NCI-H128 (cell line): Measurements from ENCODE around the gene ARHGEF25.
A peak's percentile ranks its signal among the peaks of the same experiment; 100 is the strongest.
"Not testable (repeated sequence)": the region's sequence is repeated elsewhere in the genome, so short reads cannot be mapped to it uniquely, and the experiment has no call there.

Experiments used
- DNase-seq: peaks from one replicate; lab custom pipeline; 2025; ENCODE audit not compliant: unreplicated experiment; lab: John Stamatoyannopoulos, UW

ARHGEF25 gene

GRCh38 chr12:57611108-57611826, at the start of gene ARHGEF25:
TSS of gene ARHGEF25 (plus strand) at chr12:57611435. CDS start at chr12:57611895, 460 bp downstream.
- DNase-seq: no peak

GRCh38 chr12:57563358-57563757, 47.9 kb upstream of the ARHGEF25 start:
- DNase-seq: no peak

DNA sequence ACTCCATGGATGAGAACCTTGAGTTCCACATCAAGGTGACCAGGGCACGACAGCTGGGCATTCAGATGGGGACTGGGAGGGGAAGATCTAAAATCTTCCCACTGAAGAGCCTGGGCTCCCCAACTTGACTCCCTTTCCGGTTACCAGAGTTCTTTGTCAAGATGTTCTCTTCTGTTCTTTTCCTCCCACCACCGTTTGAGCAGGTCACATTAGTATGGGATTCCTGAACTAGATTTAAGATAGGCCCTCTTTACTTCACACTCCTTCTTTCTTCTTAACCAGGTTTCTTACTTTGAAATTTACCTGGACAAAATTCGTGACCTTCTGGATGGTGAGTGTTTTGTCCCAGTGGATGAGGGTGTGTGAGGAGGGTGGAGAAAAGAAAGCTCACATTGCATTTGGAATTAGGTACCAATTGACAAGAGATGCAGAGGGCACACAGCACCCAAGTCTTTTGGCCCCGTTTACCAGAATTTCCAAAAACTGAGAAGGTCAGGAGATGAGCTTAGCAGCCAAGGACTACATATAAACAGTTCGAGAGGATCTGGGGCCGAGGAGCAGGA, 47.0 kb upstream of the ARHGEF25 start:
- DNase-seq: no peak

DNA sequence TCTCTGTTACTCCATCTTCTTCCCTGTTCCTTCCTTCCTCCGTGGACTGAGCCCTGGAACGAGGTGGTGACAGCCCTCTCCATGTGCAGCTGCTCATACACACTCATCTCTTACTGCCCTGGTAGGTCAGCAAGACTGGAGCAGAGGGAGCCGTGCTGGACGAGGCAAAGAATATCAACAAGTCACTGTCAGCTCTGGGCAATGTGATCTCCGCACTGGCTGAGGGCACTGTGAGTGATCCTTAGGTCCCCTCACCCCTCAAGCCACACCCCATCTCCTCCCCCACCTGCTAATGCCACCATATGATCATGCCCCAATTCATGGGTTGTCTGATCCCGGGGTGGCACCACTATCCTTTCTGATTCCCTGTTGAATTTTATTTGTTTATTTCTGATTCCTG, 42.4 kb upstream of the ARHGEF25 start:
- DNase-seq: no peak

DNA sequence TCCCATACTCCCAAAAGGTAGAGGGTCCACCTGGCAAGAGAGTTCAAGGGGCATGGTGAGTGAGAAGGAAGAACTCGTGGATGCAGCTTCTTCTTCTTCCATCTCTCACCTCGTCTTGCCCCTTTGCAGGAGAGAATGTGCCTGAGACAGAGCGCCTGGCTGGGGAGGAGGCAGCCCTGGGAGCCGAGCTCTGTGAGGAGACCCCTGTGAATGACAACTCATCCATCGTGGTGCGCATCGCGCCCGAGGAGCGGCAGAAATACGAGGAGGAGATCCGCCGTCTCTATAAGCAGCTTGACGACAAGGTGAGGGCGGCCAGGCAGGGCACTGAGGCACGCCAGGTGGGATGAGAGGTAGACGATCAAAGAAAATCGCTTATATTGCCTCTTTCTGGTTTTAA, 41.4 kb upstream of the ARHGEF25 start:
- no peak for DNase-seq

DNA sequence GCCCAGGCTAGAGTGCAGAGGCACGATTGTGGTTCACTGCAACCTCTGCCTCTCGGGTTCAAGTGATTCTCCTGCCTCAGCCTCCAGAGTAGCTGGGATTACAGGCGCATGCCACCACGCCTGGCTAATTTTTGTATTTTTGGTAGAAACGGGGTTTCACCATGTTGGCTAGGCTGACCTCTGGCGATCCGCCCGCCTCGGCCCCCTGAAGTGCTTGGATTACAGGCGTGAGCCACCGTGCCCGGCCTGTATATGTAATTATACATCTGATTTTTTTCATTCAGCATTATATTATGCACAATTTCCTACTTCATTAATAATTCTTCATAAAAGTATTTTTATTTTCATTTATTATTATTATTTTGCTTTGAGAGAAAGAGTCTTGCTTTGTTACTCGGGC, 40.8 kb upstream of the ARHGEF25 start:
- not testable (repeated sequence) for DNase-seq

- no peak for DNase-seq
Measured at GRCh38 chr12:57571926-57572762, 39.1 kb upstream of the ARHGEF25 start.

DNA sequence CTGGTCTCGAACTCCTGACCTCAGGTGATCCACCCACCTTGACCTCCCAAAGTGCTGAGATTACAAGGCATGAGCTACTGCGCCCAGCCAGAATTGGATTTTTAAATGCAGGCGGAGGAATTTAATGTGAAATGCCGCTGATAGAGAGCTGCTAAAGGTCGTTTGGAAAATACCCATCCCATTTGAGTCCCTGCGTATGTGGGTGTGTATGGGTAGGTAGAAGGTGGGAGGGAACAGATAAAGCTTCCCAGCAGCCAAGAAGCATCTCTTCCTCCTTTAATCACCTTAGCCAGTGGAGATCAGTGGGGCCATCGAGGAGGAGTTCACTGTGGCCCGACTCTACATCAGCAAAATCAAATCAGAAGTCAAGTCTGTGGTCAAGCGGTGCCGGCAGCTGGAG, 36.4 kb upstream of the ARHGEF25 start:
- no peak for DNase-seq

GRCh38 chr12:57575771-57576612, 35.2 kb upstream of the ARHGEF25 start:
- no peak for DNase-seq

DNA sequence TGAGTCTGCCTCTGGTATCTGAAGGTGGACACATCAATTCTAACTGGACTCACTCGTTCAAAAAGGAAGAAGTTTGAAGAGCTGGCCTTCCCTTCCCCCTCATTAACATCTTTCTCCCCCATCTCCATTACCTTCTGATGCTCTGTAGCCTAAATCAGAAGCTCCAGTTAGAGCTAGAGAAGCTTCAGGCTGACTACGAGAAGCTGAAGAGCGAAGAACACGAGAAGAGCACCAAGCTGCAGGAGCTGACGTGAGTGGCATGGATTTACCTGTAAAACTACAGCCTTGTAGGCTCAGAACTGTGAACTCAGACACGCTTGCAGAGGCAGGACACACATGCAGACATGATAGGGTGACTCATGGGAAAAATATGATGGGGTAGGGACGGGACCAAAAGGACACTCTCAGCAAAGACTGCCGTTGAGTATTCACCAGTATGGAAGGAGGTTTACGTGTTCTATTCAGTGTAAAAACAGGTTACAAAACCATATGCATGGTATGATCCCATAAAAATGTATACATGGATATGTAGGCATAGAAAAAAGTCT, 34.5 kb upstream of the ARHGEF25 start:
- DNase-seq: no peak

DNA sequence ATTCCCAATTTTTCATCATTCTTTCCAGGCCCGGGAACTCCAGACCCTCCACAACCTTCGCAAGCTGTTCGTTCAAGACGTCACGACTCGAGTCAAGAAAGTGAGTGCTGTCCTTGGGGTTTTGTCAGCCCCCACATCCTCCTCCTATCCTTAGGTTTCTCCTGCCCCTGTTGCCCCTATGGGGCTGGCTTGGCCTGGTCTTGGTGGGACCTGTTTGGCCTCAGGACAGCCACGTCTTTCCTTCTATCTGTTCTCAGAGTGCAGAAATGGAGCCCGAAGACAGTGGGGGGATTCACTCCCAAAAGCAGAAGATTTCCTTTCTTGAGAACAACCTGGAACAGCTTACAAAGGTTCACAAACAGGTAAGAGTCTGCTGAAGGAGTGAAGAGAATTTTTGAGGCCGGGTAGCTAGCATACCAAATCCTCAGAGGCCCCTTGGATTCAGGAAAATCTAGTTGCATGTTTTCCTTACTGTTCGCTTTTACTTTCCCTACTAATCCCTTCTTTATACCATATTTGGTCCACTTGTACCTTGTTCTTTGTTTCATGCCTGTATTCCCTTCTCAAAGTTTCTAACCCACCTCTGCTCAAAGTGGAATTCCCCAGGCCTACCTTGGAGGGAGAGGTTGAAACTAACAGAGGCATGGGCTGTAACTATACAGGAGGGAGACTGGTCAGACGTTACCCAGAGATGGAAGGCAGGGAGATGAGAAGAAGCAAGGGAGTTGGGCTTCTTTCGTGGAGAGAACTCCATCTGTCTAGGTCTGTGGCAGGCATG, 33.1 kb upstream of the ARHGEF25 start:
- no peak for DNase-seq

- no peak for DNase-seq
Measured at GRCh38 chr12:57579011-57579410, 32.2 kb upstream of the ARHGEF25 start.

DNA sequence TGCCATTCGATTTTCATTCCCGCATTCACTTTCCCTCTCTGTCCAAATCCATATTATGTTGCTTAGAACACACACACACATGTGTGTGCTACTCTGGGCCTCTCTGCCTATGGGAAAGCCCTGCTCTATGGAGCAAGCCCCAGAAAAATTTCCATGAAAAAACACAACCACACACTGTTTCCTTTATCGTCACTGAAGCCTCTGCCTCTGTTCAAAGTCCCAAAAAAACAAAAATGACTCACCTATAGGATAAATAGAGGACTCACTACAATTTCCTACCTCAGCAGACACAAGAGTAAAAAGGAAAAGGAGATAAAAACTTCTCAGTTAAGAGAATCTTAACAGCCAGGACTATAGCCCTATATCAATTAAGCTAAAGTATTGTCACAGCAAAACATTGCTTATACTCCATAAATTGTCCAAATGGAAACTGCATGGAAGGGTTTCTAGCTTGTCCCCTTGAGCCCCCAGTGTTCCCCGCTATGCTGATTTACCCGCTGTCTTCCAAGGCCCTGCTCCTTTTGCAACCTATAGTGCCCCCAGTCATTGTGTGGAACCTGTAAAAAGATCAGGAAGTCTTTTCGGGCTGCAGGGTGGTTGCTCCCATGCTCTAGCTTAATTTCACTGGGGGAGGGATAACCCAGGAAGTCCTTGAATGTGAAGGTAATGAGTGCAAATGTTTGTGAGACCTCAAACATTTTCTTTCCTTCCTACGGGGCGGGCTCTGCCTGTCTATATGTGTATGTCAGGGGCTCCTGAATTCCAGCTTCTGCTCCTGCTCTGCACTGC, 31.4 kb upstream of the ARHGEF25 start:
- no peak for DNase-seq

DNA sequence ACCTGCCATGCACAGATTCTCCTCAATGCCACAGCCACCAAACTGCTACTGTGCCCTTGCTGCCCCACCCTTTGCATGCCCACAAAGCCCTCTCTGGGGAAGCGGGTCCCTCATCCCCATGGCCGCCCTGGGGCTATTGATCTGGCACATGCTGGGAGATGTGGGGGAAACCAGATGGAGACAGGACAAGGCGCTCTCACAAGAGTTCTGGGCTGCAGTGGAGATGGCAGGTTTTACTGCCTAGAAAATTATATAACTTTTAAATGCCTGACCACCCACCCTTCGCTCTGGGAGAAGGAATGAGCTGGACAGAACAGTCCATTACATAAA, 30.8 kb upstream of the ARHGEF25 start:
- no peak for DNase-seq

GRCh38 chr12:57581802-57582201, 29.4 kb upstream of the ARHGEF25 start:
- DNase-seq: no peak

DNA sequence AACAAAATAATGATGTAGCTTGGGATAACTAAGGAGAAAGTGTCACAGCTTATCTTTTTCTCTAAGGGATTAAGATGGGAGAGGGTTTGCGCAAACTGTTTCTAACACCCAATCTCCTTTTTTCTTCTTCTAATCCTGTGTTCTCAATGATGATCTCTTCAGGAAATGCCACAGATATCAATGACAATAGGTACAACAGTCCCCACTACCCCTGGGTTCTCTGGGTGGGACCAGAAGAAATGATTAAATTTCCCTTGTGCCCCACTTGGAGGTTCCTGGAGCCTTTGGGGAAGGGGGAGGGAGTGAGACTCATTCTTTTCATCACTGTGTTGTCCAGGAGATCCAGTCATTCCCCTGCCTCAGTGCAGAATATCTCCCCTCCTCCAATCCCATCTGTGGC, 28.8 kb upstream of the ARHGEF25 start:
- DNase-seq: no peak

GRCh38 chr12:57583008-57583831, 28.0 kb upstream of the ARHGEF25 start:
- peak; percentile 52 for DNase-seq

GRCh38 chr12:57584050-57584449, 27.2 kb upstream of the ARHGEF25 start:
- DNase-seq: no peak

DNA sequence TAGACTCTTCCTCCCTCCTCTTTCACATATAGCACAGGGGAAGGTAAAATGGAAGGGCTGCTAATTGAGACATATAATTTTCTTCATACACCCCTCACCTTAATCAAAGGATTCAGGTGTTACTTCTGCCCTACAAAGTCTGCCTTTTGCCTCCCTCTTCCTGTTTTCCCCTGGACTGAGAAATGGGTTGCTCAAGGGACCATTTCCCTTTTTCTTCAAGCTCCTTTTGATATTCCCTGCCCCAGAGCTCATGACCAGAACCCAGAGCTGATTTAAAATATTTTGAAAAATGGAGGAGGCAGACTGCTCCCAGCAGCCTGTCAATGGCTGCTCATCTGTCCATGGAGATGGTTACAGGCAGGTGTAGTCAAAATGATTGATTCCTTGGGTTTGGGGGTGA, 26.5 kb upstream of the ARHGEF25 start:
- DNase-seq: no peak
